HG03432 (cell line): ENCODE results near the gene TPSB2.

Source experiments
- ATAC-seq: cut with Tn5 transposase; IDR thresholded peaks from one replicate; pipeline ENCODE4 v1.9.1; 2021; ENCODE audit warnings: mild to moderate bottlenecking, moderate library complexity; ENCODE audit not compliant: unreplicated experiment

TPSB2 gene

DNA sequence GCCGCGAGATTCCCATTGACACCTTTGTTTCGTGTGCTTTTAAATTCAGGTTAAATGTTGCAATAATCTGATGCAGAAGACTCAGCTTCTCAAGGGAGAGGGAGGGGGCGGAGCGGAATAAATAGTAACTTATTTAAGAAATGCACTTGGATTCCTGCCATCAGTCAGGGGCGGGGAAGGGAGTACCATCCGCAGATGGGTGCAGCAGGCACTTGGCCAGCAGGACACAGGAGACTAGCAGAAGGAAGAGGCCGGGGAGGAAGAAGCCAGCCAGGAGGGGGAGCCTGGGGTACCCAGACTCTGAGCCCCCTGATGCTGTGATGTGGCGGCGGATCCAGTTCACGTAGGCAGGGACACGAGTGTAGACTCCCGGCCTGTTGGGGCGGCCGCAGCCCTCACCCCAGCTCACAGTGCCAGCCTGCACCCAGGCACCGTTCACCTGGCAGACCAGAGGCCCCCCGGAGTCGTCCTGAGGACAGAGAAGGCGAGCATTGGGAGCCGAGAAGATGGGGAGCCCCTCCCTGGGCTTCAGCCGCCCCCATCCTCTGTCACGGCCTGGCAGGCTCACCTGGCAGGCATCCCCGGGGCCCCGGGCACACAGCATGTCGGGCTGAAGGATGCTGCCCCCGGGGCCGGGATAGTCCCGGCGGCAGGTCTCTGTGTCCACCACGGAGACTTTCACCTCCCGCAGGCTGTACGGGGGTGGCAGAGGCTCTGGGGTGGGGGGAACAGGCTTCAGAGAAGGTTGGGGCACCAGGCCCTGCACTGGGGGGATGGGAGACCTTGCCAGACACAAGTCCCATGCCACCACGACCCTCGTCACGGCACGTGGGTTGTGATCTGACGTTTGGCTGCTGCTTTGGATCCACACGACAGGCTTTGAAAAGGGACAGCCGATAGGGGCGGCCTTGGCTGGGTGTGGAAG lies 8.1 kb downstream of the TPSB2 start:
- ATAC-seq, result no peak

DNA sequence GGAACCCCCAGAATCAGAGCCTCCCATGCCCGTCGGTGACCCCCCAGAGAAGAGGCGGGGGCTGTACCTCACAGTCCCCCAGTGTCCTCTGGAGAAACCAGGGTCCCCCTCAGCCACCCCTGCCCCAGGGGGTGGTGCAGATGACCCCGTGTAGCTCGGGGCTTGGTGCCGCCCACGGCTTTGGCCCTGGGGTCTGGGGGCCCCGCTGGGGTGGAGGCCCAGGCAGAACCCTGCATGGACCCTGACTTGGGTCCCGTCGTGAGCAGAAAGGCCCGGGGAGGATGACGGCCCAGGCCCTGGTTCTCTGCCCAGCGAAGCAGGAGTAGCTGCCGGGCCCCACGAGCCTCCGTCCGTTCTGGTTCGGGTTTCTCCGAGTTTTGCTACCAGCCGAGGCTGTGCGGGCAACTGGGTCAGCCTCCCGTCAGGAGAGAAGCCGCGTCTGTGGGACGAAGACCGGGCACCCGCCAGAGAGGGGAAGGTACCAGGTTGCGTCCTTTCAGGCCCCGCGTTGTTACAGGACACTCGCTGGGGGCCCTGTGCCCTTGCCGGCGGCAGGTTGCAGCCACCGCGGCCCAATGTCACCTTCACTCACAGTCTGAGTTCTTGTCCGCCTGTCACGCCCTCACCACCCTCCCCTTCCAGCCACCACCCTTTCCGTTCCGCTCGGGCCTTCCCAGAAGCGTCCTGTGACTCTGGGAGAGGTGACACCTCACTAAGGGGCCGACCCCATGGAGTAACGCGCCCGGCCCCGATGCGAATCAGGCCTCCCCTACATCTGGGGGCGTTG lies 8.9 kb downstream of the TPSB2 start:
- no peak for ATAC-seq

DNA sequence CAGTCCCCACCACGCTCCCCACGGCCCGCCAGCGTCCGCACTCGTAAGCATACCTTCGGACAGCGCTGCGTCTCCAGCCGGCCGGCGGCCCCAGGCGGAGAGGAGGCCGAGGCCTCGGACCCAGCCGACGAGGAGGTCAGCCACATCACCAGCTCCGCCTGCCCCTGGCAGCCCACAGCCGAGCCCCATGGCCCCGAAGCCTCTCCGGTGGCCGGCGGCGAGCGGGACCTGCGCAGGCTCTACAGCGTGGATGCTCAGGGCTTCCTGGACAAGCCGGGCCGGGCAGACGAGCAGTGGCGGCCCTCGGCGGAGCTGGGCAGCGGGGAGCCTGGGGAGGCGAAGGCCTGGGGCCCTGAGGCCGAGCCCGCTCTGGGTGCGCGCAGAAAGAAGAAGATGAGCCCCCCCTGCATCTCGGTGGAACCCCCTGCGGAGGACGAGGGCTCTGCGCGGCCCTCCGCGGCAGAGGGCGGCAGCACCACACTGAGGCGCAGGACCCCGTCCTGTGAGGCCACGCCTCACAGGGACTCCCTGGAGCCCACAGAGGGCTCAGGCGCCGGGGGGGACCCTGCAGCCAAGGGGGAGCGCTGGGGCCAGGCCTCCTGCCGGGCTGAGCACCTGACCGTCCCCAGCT lies 9.8 kb downstream of the TPSB2 start:
- no peak for ATAC-seq

DNA sequence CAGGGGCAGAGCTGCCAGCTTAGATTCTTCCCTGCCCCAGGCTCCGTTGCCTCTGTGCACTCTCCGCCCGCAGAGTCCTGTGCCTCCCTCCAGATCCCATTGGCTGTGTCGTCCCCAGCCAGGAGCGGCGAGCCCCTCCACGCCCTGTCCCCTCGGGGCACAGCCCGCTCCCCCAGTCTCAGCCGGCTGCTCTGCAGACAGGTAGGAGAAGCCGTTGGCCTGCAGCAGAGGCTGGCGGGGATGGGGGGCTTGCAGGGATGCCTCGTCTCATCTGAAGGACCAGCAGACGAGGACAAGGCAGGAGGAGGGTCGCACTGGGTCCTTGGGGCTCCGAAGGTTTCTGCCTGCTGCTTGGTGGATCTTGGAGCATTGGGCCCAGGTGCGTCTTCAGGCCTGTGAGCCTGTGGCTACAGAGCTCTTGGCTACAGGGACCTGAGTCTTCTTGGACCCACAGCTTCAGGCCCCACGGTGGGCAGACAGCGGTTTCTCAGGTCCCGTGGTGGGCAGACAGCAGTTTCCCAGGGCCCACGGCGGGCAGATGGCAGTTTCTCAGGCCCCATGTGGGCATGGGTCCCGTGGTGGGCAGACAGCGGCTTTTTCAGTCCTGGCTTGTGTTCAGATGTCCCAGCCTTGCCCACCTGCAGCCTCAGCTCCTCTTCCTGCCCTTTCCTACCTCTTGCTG lies 10.9 kb downstream of the TPSB2 start:
- ATAC-seq, result no peak

DNA sequence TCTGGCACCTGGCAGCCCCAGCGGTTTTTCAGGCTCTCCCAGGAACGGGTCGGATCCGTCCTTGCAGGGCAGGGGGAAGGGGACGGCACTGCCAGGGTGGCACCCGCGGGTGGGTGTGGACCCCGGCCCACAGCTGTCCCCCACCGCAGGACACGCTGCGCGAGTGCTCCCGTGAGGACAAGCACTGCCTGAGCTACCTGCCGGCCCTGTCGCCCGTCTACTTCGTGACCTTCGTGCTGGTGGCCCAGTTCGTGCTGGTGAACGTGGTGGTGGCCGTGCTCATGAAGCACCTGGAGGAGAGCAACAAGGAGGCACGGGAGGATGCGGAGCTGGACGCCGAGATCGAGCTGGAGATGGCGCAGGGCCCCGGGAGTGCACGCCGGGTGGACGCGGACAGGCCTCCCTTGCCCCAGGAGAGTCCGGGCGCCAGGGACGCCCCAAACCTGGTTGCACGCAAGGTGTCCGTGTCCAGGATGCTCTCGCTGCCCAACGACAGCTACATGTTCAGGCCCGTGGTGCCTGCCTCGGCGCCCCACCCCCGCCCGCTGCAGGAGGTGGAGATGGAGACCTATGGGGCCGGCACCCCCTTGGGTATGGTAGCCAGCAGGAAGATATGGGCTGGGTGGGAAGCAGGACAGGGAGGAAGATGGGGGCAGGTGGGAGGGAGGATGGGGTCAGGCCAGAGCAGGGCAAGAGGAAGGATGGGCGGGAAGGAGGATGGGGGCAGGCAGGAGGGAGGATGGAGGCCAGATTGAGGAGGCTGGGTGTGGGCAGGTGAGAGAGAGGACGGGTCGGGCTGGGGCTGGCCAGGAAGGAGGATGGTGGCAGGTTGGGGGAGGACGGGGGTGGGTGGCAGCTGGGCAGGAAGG lies 11.7 kb downstream of the TPSB2 start:
- no peak for ATAC-seq

DNA sequence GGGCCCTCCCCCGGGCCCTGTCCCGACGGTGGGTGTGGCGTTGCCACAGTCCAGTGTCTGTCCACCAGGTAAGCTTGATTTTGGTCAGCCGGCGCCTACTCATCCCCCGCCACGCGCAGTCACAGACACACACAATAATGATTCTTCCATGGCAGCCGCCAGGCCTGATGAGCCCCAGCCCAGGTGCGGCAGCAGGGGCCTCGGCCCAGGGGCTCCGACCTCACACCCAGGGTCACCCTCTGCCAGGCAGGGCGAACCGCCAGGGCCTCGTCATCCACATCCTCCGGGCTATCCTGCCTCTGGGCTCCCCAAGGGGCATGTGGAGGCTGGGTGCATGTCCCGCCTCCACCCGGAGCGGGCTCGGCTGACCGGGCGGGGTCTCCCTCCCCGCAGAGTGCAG lies 12.5 kb downstream of the TPSB2 start:
- ATAC-seq, result no peak

DNA sequence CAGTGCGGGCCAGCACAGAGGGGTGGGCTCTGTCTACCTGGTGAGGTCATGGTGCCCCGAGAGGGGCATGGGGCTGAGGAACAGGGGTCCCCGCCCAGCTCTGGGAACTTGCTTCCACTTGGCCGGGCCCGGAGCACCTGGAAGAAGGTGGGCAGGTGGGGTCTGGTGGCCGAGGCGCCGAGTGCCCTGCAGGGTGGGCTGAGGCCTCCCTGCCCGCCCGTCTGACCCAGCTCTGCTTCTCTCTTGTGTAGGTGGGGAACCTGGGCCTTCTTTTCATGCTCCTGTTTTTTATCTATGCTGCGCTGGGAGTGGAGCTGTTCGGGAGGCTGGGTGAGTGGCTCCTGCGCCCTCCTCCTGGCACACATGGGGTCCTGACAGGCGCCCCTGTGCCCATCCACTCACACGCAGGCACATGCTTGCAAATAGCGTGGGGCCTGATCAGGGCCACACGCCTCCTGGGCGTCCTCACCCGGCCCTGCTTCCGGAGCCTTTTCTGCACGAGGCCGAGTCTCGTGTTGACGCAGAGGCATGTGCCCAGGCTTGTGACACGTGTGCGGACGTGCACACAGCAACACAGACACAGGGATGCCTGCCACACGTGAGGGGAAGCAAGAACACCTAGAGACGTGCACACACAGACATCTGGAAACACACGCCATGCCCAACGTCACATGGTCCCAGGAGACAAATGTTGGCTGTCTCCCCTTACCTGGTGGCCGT lies 13.1 kb downstream of the TPSB2 start:
- ATAC-seq, result no peak

DNA sequence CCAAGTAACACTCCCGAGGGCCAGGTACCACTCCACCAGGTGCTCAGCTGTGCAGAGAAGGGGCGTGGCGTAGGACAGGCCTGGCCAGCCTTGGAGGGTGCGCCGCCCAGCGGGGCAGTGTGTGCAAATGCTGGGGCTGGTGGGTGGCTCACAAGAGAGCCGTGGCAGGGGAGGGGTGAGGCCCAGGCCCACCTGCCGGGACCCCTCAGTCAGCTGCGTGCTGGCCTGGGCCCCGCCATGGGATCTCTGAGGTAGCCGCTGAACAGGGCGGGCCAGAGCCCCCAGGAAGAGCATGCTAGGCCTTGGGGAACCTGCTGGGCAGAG lies 13.7 kb downstream of the TPSB2 start:
- no peak for ATAC-seq

DNA sequence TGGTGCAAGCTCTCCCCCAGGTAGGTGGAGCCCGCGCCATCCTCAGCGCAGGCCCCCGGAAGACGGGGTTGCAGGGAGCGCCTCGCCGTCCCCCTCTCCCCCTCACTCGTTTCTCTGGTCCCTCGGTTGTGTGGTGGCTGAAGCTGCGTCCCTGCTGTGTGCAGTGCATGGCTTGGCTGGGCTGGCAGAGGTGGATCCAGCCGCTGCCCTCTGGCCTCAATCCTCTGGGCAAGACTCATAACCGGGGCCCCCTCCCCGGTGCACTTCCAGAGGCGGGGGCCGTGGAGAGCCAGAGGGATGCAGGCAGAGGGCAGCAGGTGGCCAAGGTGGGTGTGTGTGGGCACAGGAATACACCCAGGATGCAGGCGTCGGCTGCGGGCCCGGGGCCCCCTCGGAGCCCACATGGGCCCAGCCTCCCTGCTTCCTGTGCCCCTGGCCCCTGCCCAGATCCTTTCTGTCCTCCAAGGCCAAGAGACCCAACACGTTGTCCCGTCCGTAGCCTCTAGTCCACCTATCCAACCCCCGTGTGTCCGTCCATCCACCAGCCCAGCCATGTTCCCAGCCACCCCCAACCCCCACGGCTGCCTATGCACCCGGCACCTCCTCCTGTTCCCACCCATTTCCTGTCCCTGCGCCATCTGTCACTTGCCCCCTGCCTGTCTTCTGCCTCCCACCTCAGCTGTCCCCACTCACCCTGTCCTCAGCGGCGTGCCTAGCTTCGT lies 14.2 kb downstream of the TPSB2 start:
- no peak for ATAC-seq

DNA sequence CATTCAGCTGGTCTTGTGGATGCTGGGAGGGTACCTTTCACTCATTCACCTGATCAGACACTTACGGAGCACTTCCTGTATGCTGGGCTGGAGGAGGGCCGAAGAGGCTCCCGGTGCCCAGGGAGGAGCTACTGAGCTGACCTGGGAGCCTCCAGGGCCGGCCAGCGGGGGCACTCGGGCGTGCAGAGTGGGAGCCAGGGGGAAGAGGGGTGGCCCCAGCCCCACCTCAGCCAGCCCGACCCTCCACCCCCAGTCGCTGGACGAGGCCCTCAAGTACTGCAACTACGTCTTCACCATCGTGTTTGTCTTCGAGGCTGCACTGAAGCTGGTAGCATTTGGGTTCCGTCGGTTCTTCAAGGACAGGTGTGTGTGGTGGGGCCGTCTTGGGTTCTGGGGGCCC lies 15.3 kb downstream of the TPSB2 start:
- ATAC-seq, result no peak

DNA sequence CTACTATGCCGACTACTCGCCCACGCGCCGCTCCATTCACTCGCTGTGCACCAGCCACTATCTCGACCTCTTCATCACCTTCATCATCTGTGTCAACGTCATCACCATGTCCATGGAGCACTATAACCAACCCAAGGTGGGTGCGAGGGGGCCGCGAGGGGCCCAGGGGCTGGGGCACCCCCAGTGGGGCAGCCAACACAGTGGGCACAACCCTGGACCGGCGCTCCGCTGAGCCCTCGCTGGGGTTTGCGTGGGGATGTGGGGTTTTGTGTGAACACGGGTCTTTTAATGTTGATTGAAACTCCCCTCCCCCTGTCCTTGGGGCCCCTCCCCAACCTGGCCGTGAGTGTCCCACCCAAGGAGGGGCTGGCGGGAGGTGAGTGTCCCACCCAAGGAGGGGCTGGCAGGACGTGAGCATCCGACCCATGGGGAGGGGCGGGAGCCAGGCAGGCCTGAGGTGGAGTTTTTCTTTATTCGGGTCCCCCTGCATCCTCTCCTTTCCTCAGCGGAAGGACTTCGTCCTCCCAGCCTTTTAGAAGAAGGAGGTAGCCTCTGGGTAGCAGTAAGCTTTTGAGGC lies 16.1 kb downstream of the TPSB2 start:
- no peak for ATAC-seq

DNA sequence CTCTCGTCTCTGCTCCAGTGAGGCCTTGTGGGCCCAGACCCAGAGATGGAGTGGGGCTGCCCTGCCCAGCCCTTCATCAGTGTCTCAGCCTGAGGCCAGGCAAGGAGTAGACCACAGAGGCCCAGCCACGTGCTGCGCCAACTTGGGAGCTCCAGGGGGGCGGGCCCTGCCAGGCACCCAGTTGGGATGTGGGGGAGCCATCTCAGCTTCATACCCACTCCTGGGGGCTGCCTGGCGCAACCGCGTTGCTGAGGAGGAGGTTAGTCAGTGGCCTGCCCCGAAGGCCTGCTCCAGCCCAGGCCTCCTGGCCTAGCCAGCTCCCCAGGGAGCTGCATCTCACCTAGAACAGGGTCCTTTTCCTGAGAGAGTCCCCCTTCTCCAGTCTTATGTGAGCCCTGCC lies 16.8 kb downstream of the TPSB2 start:
- no peak for ATAC-seq

DNA sequence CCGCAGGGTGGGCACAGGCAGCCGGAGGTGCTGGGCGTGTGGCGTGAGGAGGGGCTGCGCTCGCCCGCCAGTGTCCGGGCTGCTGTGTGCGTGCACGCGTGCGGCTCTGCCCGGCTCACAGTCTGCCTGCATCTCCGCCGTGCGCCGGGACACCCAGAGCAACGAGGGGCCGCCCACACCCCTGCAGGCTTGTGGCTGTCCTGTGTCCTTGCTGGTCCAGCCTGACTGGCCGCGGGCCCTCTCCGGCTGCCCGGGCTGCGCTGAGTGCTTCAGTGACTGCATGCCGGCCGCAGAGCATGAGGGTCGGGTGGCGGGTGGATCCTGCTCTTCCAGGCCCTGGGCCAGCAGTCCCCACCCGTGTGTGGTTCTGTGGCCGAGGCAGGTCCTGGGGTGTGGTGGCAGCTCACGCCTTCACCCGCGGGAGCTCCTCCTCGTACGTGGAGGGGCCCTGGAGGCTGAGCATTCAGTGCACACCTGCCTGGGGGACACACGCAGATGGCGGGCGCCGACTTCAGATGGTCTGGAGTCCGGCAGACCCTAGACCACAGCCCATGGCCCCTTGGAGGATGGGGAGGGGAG lies 17.3 kb downstream of the TPSB2 start:
- ATAC-seq, result no peak

DNA sequence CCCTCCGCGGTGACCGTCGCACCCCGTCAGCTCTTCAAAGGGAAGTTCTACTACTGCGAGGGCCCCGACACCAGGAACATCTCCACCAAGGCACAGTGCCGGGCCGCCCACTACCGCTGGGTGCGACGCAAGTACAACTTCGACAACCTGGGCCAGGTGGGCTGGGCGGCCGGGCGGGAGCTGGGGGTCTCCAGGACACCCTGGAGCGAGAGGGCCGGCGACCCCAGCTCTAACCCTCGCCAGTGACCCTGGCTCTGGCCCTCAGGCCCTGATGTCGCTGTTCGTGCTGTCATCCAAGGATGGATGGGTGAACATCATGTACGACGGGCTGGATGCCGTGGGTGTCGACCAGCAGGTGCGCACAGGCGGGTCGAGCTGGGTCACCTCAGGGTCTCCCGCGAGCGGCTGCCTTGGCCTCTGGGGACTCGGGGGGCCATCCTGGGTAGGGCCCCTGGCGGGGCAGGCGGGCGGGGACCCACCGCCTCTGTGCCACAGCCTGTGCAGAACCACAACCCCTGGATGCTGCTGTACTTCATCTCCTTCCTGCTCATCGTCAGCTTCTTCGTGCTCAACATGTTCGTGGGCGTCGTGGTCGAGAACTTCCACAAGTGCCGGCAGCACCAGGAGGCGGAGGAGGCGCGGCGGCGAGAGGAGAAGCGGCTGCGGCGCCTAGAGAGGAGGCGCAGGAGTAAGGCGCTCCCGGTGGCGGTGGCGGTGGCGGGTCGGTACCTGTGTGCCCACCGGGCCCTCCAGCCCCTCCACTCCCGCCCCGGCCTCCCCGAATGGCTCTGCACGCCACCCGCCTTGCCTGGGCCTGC lies 18.3 kb downstream of the TPSB2 start:
- ATAC-seq, result no peak

DNA sequence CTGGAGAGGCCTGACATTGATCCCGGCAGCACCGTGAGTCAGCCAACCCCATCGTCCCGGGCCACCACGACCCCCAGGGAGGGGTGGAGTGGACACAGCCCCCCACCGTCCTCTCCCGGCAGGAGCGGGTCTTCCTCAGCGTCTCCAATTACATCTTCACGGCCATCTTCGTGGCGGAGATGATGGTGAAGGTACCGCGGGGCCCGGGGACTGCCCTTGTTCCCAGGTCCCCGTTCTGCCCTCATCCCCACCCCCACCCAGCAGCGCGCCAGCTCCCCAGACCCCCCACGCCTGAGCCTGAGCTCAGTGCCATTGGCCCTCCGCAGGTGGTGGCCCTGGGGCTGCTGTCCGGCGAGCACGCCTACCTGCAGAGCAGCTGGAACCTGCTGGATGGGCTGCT lies 19.5 kb downstream of the TPSB2 start:
- no peak for ATAC-seq

DNA sequence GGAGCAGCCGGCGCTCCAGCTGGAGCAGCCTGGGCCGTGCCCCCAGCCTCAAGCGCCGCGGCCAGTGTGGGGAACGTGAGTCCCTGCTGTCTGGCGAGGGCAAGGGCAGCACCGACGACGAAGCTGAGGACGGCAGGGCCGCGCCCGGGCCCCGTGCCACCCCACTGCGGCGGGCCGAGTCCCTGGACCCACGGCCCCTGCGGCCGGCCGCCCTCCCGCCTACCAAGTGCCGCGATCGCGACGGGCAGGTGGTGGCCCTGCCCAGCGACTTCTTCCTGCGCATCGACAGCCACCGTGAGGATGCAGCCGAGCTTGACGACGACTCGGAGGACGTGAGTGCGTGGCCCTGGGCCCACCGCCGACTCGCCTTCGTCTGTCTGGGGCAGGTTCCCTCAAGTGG lies 20.9 kb downstream of the TPSB2 start:
- no peak for ATAC-seq

DNA sequence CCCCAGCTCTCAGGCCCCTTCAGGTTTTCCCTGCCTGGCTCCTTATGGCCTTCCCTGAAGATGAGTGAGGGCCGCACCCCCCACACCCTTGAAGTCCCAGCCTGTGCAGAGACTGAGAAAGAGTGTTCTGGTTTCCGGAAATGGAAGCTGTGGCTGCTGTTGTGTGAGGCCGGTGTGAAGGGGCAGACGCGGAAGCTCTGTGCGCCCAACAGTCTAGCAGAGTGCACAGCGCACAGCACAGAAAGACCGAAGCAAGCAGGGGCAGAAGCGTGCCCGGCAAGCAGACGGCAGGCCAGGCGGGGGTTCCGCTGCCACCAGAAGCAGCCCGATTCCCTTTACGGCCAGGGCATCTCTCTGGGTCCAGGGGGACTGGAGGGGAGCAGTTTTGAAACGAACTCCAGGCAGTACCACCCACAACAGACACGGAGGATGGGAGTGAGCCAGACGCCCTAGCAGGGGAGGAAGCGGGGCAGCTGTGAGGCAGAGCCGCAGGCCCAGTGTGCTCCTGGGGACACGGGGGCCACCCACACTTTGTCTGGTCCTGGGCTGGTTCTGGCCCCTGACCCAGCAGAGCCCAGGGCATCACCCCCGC lies 21.6 kb downstream of the TPSB2 start:
- no peak for ATAC-seq
